GM10266 (cell line): Measurements from ENCODE around the gene API5.
A peak's percentile ranks its signal among the peaks of the same experiment; 100 is the strongest.

ENCODE experiments used
- DNase-seq: peaks from one replicate; pipeline ENCODE4 v3.0.0; 2012; ENCODE audit errors: extremely low spot score
- TF ChIP-seq, protein P1 (sequence below): IDR thresholded peaks from 2 replicates; pipeline ENCODE4 v1.5.1; 2012; ENCODE audit warnings: mild to moderate bottlenecking, low read depth; ENCODE audit not compliant: control insufficient read depth, insufficient read depth; ENCODE audit errors: missing control alignments

Gene API5

GRCh38 chr11:43282607-43283440, 29.0 kb upstream of the API5 start:
- TF ChIP-seq, protein P1, sequence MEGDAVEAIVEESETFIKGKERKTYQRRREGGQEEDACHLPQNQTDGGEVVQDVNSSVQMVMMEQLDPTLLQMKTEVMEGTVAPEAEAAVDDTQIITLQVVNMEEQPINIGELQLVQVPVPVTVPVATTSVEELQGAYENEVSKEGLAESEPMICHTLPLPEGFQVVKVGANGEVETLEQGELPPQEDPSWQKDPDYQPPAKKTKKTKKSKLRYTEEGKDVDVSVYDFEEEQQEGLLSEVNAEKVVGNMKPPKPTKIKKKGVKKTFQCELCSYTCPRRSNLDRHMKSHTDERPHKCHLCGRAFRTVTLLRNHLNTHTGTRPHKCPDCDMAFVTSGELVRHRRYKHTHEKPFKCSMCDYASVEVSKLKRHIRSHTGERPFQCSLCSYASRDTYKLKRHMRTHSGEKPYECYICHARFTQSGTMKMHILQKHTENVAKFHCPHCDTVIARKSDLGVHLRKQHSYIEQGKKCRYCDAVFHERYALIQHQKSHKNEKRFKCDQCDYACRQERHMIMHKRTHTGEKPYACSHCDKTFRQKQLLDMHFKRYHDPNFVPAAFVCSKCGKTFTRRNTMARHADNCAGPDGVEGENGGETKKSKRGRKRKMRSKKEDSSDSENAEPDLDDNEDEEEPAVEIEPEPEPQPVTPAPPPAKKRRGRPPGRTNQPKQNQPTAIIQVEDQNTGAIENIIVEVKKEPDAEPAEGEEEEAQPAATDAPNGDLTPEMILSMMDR, result peak; percentile 93
- peak; percentile 53 for DNase-seq

- DNase-seq, result no peak
- TF ChIP-seq, protein P1, result no peak
Measured at GRCh38 chr11:43285826-43286225, 26.0 kb upstream of the API5 start.

GRCh38 chr11:43289368-43289767, 22.4 kb upstream of the API5 start:
- no peak for DNase-seq
- TF ChIP-seq, protein P1, result no peak

- no peak for DNase-seq
- TF ChIP-seq, protein P1, result no peak
Measured at GRCh38 chr11:43298397-43298796, 13.4 kb upstream of the API5 start.

DNA sequence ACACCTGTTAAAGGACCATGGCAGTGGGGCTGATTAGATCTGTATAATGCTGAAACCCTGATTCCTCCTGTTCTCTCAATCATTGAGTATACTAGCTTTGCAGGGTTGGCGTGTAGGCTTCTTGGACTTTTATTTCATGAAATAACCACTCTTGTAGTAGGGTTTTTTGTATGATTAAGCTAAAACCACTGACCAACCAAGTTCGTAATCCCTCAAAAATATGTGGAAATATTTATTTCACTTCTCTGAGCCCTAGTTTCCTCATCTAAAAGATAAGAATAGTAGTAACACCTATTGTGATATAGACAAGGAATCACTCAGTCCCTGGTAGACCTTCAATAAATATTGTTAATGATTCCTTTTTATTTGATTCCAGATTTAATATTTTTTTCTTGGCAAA, 4.2 kb downstream of the API5 start:
- DNase-seq, result no peak
- TF ChIP-seq, protein P1, result no peak

GRCh38 chr11:43316451-43316850, 4.7 kb downstream of the API5 start:
- TF ChIP-seq, protein P1, result no peak
- DNase-seq, result no peak

DNA sequence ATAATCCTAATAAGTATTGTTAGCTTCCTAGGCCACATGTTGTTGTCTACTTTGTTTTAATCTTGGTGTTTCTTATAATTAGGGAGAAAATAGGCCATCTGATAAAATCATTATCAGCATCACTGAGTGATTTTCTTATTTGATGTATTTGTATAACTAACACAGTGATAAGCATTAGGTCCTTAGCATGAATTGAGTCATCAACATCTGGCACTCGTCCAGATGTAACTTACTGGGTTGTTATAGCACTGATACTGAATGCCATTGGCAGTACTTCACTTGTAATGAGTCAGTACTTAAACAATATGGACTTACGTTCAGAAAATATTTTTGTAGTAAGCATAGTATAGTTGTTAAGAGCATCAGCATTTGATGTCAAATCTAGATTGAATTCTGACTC, 16.2 kb downstream of the API5 start:
- no peak for DNase-seq
- TF ChIP-seq, protein P1, result no peak
